Heart right ventricle (tissue), 16 donors: ENCODE results near the gene GMDS. TPM values are rescaled to one million over a fixed set of nuclear protein-coding genes. Genes with fewer than 3 reads are reported as not detected.

Experiments
- ATAC-seq, 8 donors: fragments of 200-7000 bp; cut with Tn5 transposase; one replicate each; pipeline ENCODE4 v1.9.1; 2020; ENCODE audit warnings: mild to moderate bottlenecking in 8 of 8, moderate library complexity in 8 of 8, moderate number of reproducible peaks in 1 of 8
- DNase-seq, 2 donors: peaks; one replicate each; pipeline ENCODE4 v3.0.0-alpha.2; 2020
- H3K27ac ChIP-seq, 10 donors: fragments of 200-600 bp; sonication (generic) in 2 of 10; one replicate each; pipeline versions ENCODE4 v1.5.0 to v1.8.0; 2020 to 2022; ENCODE audit warnings: mild to moderate bottlenecking in 3 of 10
- H3K27me3 ChIP-seq, 7 donors: fragments of 200-600 bp; one replicate each; pipeline ENCODE4 v1.8.0; 2021 to 2022; ENCODE audit warnings: mild to moderate bottlenecking in 2 of 7
- H3K36me3 ChIP-seq, 9 donors: fragments of 200-600 bp; sonication (generic) in 1 of 9; one replicate each; pipeline versions ENCODE4 v1.5.0 to v1.8.0; 2020 to 2022; ENCODE audit warnings: mild to moderate bottlenecking in 2 of 9
- H3K4me1 ChIP-seq, 9 donors: fragments of 200-600 bp; sonication (generic) in 1 of 9; one replicate each; pipeline versions ENCODE4 v1.5.0 to v1.8.0; 2020 to 2022; ENCODE audit warnings: mild to moderate bottlenecking in 4 of 9
- H3K4me3 ChIP-seq, 10 donors: fragments of 200-600 bp; sonication (generic) in 2 of 10; one replicate each; pipeline versions ENCODE4 v1.5.0 to v1.8.0; 2020 to 2022; ENCODE audit warnings: mild to moderate bottlenecking in 7 of 10, moderate library complexity in 2 of 10
- H3K9me3 ChIP-seq, 11 donors: fragments of 200-600 bp in 10 of 11; sonication (generic) in 2 of 11; one replicate each; pipeline versions ENCODE4 v1.5.0 to v1.8.0; 2013 to 2022; ENCODE audit warnings: mild to moderate bottlenecking in 2 of 11, control low read depth in 1 of 11, moderate library complexity in 1 of 11
- CTCF ChIP-seq, 9 donors: fragments of 200-600 bp; sonication (generic) in 2 of 9; IDR thresholded peaks; one replicate each; pipeline versions ENCODE4 v1.5.0 to v1.8.0; 2021 to 2022; ENCODE audit warnings: antibody characterized with exemption in 9 of 9, mild to moderate bottlenecking in 5 of 9, moderate library complexity in 1 of 9
- WGBS, 2 donors: extraction: QIAGEN DNeasy Blood & Tissue Kit; methylation state at CpG; one replicate each; pipeline ENCODE4 v1.1.7; 2013; ENCODE audit warnings: inconsistent platforms in 1 of 2; 5-methylcytosine and 5-hydroxymethylcytosine counted together
- intact Hi-C, 10 donors: fragments of 100-400 bp; cut with DNase I; formaldehyde crosslinking; loops; one replicate each; pipeline versions ENCODE4 v1.11.1 to v1.14.2; 2022
- polyA plus RNA-seq, 2 donors: library from polyadenylated mRNA; stranded (reverse); fragments of 200-250 nt; gene quantifications; one replicate each; pipeline ENCODE4 v1.2.3, GENCODE V29; 2013
- total RNA-seq, 10 donors: library from RNA; stranded (reverse); fragmentation: NEBNext Ultra II Directional in 3 of 10; extraction: Animal tissue kit (Norgen Biotek cat#: 25700) in 3 of 10; gene quantifications; one replicate each; pipeline versions ENCODE4 v1.2.1 to v1.2.4, GENCODE V29; 2021 to 2023
- donor health status: Arrhythmogenic right ventricular cardiomyopathy.
- donor health status: ischemic (EF 13 %, LVEDD 7.1; RV severe dilation, severe dysfunction).
- donor health status: healthy with polysubstance abuse.
- donor health status: DM: no; HTN: yes; CAD: no.
- donor health status: DM: no; HTN: no; CAD: no.
- donor health status: ischemic (EF 25% LVEDD 6.9; RV normal size, moderate dysfunction).
- donor health status: ischemic (EF 25% LVEDD 5.7; RV mildly dilated, moderate dysfunction).
- donor health status: healthy.
- donor health status: DM: yes; HTN: yes; CAD: no.
- donor health status: Ischemic cardiomyopathy.
- donor health status: ischemic (EF 35%, LVEDD 5.7; RV mildly dilated, moderate dysfunction).
- donor health status: nonischemic (EF 11% LVEDD 7.7; RV severe dilation, severe dysfunction).
- donor health status: DM: yes; HTN: yes; CAD: no.
- donor health status: PGD.
- donor health status: ischemic (EF 29% LVEDD 5.4; RV normal size, mild dysfunction).
- donor health status: nonischemic (EF 23%, LVEDD 6.1; RV moderate dilation, normal function).

GMDS gene
- total and polyA plus RNA-seq, 12 donors: 5.0 to 10.6 (median 6.9) TPM

GRCh38 chr6:2132416-2132815, 113.0 kb downstream of the GMDS start:
- no peak for TF ChIP-seq CTCF (IDR thresholded peaks at IDR 0.05)
- ATAC-seq: no peak
- H3K4me1 ChIP-seq: peaks cover 0 to 29% (median 10%) of the 10 kb centered on the region in 9 donors
- intact Hi-C loops: no loop called here
- H3K9me3 ChIP-seq: no peaks in the 10 kb centered on the region
- DNase-seq: no peak
- H3K36me3 ChIP-seq: no peaks in the 10 kb centered on the region
- no peak overlapping the region for H3K27ac ChIP-seq
- H3K4me3 ChIP-seq: no peak overlapping the region
- 51 to 62% methylated on average over 2 of the region's 2 CpGs for WGBS, 2 donors
- no peaks in the 10 kb centered on the region for H3K27me3 ChIP-seq

- Histone ChIP-seq H3K4me3 (no peak overlapping the region), H3K9me3 (no peaks in the 10 kb centered on the region), H3K27me3 (no peaks in the 10 kb centered on the region), H3K27ac (no peak overlapping the region), H3K36me3 (no peaks in the 10 kb centered on the region), H3K4me1 (peaks cover 0 to 43% (median 26%) of the 10 kb centered on the region in 9 donors)
- TF ChIP-seq CTCF (IDR thresholded peaks at IDR 0.05): no peak
- intact Hi-C loops: loop anchor here in 2 of 10 donors (5.0 to 10.0 kb wide), 2 partner anchors 33 to 506 kb away; no protein-coding TSS in a partner anchor
- 74 to 79% methylated on average over 7 of the region's 7 CpGs for whole genome bisulfite sequencing, 2 donors
- ATAC-seq (no peak), DNase-seq (no peak)
These were observed 116.2 kb downstream of the GMDS start for GRCh38 chr6:2129182-2129621.

- 18 to 22% methylated on average over 12 of the region's 12 CpGs for WGBS, 2 donors
- Histone ChIP-seq H3K4me1 (peaks cover 0 to 34% (median 29%) of the 10 kb centered on the region in 9 donors), H3K36me3 (no peaks in the 10 kb centered on the region), H3K27ac (peak overlapping the region; percentile 13 to 78 (median 61)), H3K4me3 (peak overlapping the region in 6 of 10 donors; percentile 17 to 44 (median 33)), H3K27me3 (no peaks in the 10 kb centered on the region), H3K9me3 (no peaks in the 10 kb centered on the region)
- DNase-seq (peak; percentile 68 to 74), ATAC-seq (peak; percentile 73 to 97 (median 90))
- intact Hi-C loops: loop anchor here in 2 of 10 donors (5.0 to 10.0 kb wide), 2 partner anchors 35 to 507 kb away; no protein-coding TSS in a partner anchor
- no peak for TF ChIP-seq CTCF (IDR thresholded peaks at IDR 0.05)
These were observed 117.9 kb downstream of the GMDS start for GRCh38 chr6:2127484-2127911.

DNA sequence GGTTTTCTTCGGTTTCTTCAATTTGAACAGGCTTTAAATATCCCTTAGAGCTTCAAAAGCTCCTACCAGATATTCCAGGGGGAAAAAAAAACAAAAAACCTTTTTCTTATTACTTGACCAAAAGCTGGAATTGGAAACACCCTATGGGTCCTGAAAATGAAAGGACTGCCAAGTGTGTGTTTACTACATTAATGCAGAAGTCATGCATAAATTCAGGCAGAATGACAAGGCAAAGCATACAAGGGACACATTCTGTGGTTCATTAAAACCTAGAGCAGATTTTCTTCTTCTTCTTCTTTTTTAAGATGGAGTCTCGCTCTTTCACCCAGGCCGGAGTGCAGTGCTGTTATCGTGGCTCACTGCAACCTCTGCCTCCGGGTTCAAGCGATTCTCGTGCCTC, 119.1 kb downstream of the GMDS start:
- H3K4me3 ChIP-seq: no peak overlapping the region
- no peaks in the 10 kb centered on the region for H3K27me3 ChIP-seq
- TF ChIP-seq CTCF (IDR thresholded peaks at IDR 0.05): no peak
- peaks cover 0 to 30% (median 24%) of the 10 kb centered on the region in 9 donors for H3K4me1 ChIP-seq
- intact Hi-C loops: loop anchor here in 2 of 10 donors (5.0 to 10.0 kb wide), 2 partner anchors 36 to 508 kb away; no protein-coding TSS in a partner anchor
- no peak for DNase-seq
- ATAC-seq: no peak
- no peaks in the 10 kb centered on the region for H3K9me3 ChIP-seq
- WGBS, 2 donors: 93 to 95% methylated on average over 7 of the region's 7 CpGs
- H3K27ac ChIP-seq: peak overlapping the region in 5 of 10 donors; percentile 1 to 78 (median 73)
- H3K36me3 ChIP-seq: no peaks in the 10 kb centered on the region
